Measurements from ENCODE around the gene WDR53.
"Not testable (repeated sequence)": the region's sequence is repeated elsewhere in the genome, so short reads cannot be mapped to it uniquely, and the experiment has no call there.

Gene WDR53
- 1.1 to 8.9 (median 4.3) reads per million in 17 experiments for total RNA-seq

GRCh38 chr3:196568246-196569002, at the start of gene WDR53, which contains the start of gene FBXO45:
Gene WDR53 (minus strand): TSS chr3:196568554. CDS start chr3:196561475, 7,079 bp downstream.
Gene FBXO45 (plus strand): TSS chr3:196568660. CDS start chr3:196568985, 325 bp downstream.
- DNase-seq = peak; percentile 95 to 98 (median 97)

DNA sequence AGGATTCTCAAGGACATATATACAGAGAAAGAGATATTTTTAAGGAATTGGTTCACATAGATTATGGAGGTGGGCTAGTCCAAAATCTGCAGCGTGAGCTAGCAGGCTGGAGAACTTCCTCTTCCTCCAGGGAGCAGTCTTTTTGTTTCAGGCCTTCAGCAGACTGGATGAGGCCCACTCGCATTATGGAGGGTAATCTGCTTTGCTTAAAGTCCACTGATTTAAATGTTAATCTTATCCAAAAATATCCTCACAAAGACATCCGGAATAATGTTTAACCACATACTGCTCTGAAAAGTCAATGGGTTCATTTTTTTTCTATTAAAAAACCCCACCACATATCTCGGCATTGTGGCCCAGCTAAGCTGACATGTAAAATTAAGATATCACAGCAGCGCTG, 48.9 kb upstream of the WDR53 start:
- peak; percentile 55 to 79 (median 70) for DNase-seq

GRCh38 chr3:196615234-196615633, 46.9 kb upstream of the WDR53 start:
- DNase-seq = not testable (repeated sequence)

DNA sequence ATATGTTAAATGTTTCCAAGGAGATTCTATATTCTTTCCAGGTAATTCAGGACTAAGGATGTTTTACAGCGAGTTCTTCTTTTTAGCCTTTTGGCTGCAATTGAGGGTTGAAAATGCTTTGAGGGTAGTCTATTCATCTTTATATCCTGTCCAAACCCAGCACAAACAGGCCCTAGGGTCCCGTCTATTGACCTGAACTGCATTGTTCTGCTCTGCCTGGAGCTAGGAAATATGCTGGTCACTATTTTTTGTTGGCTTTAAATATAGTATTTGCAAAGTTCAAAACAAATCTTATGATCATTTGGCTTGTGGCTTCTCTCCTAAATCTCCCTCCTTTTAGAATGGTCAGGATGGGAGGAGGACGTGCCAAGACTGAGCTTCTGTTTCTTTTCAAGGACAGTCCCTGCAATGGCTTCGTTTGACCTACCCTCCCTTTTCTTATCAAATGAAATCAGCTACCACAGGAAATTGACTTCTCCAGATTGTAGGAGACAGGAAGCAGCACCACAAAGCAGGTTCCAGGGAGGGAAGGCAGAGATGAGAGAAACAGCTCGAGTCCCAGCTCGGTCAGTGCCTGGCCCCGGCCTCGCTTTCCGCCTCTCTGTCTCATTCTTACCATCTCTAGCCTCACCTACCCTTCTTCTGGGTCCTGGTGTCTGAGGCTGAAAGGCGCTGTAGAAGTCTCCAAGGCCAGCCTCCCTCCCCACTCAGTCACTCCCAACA, 43.6 kb upstream of the WDR53 start:
- peak in 2 of 4 experiments; percentile 12 to 32 for DNase-seq

DNA sequence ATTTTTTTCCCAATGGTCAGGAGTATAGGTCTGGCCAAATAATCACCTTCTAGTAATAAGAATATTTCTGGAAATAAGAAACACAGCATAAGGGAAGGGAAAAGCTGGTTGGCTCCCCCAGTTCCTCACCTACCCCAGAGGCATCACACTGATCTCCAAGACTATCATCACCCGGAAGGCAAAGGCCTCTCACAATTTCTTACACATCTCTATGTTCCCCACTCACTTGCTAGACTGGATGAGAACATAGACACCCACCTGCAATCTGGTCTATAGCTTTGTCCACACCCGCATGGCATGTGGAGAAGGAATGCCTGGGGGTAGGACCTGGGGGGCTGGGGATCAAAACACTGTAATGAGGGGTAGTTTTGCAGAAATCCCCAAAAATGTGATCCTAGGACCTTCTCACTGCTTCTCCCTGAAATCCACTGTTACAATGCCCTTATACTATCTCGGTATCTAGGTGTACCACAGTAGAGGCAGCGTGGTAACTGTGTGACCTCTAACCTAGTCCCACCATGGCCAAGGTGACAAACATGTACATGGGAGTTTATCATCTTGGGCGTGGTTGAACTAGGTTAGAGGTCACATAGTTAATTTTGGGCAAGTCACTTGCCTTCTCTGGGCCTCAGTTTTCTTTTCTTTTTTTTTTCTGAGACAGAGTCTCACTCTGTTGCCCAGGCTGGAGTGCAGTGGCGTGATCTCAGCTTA, 41.6 kb upstream of the WDR53 start:
- DNase-seq = peak in 3 of 4 experiments; percentile 14 to 46 (median 38)

DNA sequence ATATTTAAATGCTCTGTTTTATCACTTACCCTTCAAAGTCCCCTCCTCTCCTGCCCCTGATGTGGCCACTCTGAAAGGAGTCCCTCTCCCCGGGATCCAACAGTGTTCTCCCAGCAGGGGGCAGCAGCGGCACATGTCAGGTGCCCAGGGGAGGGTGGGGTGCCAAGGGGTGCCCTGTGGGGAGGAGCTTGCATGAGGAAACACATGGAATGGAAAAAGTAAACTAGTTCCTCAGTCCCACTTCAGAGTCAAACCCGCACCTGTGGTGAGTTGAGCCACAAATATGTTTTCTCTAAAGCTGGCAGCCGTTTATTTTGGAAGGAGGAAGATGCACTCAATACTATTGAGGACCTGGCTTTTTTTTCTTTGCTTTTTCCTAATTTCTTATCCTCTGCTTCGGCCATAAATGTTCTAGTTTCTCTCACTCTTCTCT, 41.0 kb upstream of the WDR53 start:
- peak; percentile 93 to 97 (median 96) for DNase-seq

- DNase-seq = no peak
Measured at GRCh38 chr3:196608693-196609092, 40.3 kb upstream of the WDR53 start.

DNA sequence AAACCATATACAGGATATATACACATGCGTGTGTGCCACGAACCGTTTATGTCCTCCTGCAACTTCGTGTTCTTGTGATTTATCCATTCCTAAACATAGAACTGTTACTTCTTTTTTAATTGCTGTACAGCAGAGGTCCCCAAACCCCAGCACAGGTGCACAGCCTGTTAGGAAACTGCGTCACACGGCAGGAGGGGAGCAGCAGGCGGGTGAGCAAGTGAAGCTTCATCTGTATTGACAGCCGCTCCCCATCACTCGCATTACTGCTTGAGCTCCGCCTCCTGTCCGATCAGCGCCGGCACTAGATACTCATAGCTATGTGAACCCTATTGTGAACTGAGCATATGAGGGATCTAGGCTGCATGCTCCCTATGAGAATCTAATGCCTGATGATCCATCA, 36.2 kb upstream of the WDR53 start:
- no peak for DNase-seq

- DNase-seq = no peak
Measured at GRCh38 chr3:196603683-196604082, 35.3 kb upstream of the WDR53 start.

GRCh38 chr3:196602673-196603072, 34.3 kb upstream of the WDR53 start:
- no peak for DNase-seq

GRCh38 chr3:196600359-196600758, 32.0 kb upstream of the WDR53 start:
- DNase-seq = no peak

GRCh38 chr3:196599734-196600128, 31.4 kb upstream of the WDR53 start:
- DNase-seq = no peak

GRCh38 chr3:196597971-196598733, 29.8 kb upstream of the WDR53 start:
- DNase-seq = peak in 3 of 4 experiments; percentile 11 to 26 (median 23)

DNA sequence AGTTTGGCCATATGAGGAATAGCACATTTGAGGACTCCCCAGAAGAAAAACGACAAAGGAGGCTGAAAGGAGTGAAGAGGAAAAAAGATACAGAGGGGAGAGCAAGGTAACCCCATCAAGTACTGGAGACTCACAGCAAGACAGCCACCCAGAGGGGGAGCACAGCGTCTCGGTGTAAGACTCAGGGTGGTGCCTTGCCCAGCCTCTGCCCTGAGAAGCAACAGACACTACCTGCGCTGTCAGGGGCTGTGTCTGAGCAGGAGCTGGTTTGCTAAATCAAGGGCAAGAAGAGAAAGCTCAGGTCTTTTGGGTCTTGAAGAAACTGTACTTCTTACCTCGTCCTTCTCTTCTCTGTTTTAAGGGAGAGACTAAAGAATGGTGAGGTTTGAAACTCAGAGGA, 28.0 kb upstream of the WDR53 start:
- DNase-seq = no peak

DNA sequence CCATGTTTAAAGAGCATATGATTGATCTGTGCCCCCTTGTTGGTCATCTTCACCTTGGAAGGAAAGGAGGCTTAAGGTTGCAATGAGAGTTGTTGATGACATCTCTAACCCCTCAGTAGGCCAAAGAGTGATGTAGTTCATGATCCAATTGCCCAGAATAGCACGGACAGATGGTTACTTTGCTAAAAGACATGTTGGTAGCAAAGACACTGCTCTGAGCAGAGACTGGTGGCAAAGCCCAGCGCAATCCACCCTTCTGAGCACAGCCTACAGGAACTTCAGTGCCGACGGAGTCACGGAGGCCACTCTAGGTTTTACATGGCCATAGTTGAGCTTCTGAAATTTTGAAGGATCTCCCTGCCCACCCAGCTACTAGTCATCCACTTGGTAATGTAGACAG, 21.9 kb upstream of the WDR53 start:
- no peak for DNase-seq

DNA sequence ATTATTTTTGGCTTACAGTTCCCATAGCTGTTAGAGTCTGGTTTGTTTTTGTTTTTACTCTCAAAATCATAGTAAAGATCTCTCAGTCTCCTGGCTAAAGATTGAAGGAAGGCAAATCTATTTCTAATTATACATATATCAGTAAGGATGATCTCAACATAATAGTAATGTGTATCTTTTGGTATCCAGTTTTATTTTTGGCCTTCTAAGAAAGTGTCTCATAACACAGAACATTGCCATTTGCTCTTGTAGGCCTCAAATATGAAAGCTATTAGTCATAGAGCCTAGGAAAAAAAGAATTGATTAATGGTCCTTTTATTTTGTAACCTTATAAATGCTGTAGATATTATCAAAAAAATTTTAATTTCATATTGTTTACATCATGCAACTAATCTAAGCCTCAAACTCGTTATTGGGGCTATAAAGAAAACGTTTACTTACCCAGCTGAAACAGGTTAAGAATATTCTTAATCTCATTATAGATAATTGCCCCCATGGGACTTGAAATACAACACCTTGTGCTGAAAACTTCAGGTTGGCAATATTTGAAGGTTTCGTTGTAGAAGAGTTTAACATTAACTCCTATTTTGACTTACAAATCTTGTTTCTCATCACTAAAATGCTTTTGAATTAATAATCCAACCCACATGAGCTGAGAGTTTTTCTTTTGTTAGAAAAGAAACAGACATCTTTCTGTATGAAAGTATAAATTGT, 16.8 kb upstream of the WDR53 start:
- DNase-seq = no peak

- no peak for DNase-seq
Measured at GRCh38 chr3:196572389-196572788, 4.0 kb upstream of the WDR53 start.

DNA sequence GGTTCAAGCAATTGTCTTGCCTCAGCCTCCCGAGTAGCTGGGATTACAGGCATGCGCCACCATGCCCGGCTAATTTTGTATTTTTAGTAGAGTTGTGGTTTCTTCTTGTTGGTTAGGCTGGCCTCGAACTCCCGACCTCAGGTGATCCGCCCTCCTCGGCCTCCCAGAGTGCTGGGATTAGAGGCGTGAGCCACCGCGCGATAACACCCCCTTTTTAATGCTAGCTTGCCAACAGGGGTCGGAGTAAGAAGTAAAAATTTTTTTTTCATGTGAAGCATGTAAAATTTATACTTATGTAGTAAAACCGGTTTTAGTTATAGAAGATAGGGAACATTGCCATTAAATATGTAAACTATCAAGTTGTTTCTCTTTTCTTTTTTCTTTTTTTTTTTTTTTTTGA, 2.0 kb upstream of the WDR53 start:
- not testable (repeated sequence) for DNase-seq

GRCh38 chr3:196569003-196569516, 706 bp upstream of the WDR53 start:
- DNase-seq = peak in 3 of 4 experiments; percentile 12 to 36 (median 21)

DNA sequence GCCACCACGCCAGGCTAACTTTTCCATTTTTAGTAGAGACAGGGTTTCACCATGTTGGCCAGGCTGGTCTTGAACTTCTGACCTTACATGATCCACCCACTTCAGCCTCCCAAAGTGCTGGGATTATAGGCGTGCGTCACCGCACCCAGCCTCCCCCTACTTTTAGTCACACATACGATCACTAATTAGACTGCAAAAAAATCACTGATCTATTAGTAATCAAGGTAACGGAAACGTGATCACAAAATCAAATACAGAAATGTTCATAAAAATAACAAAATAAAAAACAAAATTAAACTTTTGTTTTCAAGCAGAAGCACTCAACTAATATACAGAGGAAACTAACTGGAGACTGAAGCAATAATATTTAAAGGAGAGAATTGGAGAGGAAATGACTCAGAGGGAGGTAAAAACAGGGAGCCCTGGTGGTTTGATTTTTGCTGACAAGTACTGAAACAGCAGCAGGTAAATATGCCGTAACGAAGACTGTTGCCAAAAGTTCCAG, 4.6 kb downstream of the WDR53 start:
- DNase-seq = no peak

GRCh38 chr3:196559826-196560225, 8.5 kb downstream of the WDR53 start:
- no peak for DNase-seq
